ENCODE data around the gene CDC25B.
"Not testable (repeated sequence)": the region's sequence is repeated elsewhere in the genome, so short reads cannot be mapped to it uniquely, and the experiment has no call there.

The CDC25B gene

DNA sequence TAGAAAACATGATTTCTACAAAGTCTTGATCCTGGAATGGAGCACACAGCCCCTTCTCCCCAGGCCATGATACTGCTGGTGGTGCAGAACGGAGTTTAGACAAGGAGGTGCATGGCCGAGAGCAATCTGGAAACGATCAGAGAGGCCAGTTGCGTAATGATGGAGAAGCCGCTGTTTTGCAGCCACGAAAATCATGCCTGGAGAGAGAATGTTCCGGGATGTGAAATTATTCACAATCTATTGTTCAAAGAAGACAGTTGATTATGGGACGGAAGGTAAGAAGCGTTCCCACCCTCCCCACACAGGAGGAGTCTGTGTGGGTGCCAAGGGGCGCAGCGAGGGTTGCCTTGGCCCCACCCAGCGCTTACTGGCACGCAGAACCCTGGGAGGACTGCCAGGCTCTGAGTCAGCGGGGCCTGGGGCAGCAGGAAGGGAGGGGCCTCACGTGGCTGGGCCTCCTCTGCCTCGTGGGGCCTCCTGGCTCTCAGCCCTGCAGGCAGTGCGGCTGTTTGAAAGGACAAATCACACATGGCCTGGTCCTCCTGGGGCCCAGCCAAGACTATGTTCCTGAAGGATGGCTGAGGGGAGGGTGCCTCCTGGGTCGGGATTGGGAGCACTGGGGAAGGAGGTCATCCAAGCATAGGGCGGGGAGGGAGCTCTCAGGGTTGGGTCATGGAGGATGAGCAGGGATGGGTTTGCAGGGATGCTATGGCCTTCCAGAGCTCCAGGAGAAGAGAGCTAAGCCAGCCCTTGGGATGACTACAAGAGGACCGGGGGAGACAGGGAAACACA lies 15.6 kb downstream of the CDC25B start:
- no peak for FAIRE-seq

DNA sequence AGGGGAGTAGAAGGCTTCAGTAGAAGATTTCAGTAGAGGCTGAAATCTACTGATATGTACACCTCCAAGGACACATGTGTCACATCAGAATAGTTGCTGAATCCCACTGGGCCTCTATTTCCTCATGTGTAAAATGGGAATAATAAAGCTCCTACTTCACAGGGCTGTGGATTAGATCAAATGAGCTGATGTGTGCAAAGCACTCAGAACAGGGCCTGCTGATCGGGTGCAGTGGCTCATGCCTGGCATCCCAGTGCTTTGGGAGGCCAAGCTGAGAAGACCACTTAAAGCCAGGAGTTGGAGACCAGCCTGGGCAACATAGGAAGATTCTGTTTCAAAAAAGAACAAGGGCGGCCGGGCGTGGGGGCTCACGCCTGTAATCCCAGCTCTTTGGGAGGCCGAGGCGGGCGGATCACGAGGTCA lies 16.2 kb downstream of the CDC25B start:
- FAIRE-seq, result no peak

DNA sequence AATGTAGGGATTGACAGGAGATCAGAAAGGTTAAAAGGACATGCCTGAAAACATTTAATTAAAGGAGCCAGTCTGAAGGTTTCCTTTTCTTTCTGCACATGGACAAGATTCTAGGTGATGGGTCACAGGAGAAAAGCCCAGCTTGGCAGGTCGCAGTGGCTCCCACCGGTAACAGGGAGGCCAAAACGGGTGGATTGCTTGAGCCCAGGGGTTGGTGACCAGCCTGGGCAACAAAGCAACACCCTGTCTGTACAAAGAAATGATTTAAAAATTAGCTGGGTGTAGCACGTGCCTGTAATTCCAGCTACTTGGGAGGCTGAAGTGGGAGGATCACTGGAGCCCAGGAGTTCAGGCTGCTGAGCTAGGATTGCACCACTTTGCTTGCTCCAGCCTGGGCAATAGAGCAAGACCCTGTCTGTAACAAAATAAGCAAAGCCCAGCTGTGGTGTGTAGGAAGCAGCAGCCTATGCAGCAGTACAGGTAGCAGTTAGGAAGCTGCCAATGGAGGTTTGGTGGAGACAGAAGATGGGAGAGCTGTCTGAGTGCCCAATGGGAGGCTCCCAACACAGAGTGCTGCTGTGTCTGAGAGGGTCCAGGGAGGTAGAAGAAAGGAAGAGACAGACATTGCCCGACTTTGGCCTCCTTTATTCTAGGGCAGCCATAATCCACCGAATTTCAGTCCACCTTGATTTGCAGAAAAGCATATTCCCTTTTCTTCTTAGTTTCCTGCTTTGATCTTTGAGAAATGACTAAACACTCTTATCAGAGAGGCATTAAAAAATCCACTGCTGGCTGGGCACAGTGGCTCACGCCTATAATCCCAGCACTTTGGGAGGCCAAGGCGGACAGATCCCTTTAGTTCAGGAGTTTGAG lies 17.1 kb downstream of the CDC25B start:
- no peak for FAIRE-seq

DNA sequence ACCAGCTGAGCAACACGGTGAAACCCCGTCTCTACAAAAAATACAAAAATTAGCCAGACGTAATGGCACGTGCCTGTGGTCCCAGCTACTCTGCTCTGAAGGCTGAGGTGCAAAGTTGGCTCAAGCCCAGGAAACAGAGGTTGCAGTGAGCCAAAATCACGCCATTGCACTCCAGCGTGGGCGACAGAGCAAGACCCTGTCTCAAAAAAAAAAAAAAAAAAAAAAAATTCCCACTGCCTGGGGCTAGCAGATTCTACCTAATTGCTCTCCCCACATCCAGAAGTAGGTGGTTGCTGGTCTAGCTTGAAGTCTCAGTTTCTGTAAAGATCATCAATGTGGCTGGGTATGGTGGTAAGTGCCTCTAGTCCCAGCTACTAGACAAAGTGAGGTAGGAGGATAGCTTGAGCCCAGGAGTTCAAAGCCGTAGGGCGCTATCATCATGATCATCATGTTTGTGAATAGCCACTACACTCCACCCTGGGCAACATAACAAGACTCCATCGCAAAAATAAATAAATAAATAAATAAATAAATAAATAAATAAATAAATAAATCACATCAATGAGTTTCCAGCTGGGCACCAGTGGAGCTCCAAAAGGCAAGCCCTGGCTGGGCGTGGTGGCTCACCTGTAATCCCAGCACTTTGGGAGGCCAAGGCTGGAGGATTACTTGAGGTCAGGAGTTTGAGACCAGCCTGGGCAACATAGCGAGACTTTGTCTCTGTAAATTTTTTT lies 17.9 kb downstream of the CDC25B start:
- no peak for FAIRE-seq

DNA sequence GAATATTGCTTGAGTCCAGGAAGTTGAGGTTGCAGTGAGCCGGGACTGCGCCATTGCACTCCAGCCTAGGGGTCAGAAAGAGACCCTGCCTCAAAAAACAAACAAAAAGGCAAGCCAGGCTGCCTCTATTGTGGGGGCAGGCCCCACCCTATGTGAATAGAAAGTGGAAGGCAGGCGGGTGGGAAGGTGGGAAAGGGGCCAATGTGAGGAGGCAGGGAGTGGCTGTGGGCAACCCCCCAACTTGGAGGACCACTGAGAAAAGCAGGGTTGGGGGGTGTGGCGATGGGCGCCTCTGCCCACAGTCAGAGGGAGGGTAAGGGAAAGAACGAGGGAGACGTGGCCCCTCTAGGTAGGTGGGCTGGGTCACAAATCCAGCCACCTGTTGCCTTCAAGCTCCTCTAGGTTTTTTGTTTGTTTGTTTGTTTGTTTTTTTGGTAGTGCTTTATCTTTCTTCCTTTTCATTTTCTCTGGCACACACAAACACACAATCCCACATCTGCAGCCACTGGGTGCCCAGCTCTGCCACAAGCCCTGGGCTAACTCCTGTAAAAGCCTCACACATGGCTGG lies 18.9 kb downstream of the CDC25B start:
- FAIRE-seq, result no peak

DNA sequence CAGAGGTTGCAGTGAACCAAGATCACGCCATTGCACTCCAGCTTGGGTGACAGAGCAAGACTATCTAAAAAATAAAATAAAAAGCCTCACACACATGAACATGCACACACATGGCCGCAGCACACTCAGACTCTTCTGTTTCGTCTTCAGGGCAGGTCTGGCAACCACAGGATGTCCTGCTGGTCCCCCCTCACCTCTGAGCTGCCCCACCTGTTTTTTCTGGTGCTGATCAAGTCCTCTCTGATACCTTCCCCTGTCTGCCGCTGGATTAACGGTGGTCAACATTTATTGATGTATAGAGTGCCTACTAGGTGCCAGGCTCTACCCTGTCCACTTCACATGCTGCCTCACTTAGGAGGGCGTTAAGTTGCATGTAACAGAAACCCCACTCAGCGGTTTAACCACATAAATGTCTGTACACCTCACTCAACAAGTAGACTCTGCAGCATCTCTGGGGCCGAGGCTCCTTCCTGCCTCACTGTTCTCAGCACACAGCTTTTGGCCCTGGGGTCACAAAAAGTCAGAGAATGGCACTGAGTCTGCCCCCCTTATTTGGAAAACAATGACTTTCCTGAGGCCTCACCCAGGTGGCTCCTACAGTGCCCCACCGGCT lies 19.7 kb downstream of the CDC25B start:
- FAIRE-seq, result no peak

DNA sequence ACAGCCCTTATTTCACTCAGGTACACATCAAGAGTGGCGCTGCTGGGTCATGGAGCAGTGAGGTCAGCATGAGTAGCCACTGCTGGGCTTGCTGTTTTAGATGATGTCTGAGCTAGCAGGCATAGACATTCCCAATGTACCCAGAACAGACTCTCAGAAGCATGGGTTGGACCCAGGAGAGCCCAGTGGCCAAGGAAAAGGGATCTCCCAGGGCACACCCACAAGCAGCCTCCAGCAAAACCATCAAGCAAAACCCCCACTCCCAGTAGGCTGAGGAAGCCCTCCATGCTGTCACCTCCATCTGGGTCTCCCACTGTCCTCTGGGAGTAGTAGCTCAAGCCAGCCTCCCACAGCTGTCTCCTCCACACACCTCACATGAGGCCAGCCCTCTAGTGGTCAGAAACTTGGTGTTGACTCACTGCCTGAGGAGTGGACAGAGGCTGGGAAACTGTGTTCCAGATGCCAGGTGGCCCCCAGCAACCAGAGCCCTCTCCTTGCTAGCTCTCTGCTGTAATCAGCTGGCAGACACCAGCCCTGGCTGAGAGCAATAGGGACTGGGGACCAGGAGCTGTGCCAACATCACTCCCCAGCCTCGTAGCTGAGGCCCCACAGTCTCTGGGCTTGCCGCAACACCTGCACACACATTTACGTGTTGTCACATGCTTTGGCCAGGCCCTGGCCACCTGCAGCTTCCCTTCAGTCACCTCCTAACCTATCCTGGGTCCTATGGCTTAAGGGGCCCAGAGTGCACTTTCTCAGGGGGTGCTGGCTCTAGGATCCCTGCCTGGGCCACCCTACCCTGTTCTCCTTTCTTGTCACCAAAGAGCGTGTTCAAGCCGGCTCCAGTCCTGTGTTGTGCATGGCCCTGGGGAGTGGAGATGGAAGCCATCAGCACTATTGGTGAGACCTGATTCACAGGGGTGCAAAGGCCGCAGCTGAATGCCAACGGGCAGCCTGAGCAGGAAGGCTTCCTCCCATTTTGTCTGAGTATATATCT lies 22.3 kb downstream of the CDC25B start:
- FAIRE-seq, result no peak

DNA sequence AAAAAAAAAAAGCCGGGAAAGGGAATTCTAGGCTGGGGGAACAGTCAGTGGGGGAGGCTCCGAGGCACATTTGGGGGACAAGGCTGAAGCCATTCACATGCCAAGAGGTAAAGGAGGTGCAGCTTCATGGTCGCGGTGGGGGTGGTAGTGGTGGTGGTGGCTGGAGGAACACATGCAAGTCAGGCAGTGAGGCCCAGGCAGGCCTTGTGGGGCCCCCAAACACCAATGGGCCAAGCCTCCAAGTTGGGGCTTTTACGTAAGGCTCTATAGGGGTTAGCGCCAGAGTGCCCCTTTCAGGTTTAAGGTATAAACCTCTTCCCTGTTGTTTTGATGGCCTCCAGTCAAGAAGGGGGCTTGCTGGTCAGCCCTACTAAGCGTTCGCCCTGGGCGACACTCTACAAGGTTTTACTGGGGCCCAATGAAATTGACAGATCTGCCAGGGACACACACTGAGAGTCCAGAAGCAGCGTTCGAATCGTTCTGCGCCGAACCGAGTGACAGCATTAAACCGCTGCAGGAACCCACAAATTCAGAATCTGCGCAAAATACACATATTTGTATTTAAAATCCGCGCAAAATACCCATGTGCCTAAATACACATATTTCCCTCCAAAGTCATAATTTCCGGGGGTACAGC lies 23.4 kb downstream of the CDC25B start:
- FAIRE-seq, result no peak

DNA sequence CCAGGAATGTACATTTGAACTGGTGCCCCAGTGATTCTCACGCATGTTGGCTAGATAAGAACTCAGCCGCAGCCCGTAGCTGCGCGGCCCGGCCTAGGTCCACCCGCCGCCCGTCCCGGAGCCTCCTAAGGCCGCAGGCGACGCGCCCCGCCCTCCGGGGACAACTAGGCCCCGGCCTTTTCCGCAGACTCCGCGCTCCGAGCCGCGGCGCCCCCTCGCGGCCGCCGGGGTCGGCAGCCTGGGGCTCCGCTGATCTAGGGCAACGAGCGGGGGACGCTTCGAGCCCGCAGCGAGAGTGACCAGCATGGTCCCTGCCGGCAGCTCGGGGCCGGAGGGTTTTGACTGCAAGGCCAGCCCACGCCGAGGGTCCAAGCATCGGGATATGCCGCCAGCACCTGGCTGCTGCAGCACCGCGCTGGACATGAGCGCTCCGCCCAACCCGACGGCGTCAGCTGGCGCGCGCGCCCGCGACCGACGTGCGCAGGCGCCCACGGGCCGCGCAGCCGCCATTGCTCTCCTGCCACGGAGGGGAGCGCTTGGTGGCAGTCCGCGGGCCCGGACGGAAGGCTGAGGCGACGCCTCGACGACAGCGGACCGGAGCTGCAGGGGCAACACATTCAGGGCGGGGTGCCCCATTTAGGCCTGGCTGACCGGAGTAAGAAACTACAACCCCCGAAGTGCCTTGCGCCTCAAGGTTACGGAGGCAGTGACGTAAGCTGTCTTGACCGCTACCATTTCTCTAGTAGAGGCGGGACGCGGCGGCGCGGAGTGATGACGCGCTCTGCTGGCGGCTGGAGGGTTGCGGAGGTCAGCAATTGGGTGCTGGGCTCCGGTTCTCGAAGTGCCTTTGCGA lies 24.2 kb downstream of the CDC25B start, which contains the start of gene AP5S1:
TSS of gene AP5S1 (plus strand) at position 500 of the 853 bp plus-strand sequence. CDS start 1,571 bp downstream, outside the sequence.
- FAIRE-seq, result peak; percentile 88

DNA sequence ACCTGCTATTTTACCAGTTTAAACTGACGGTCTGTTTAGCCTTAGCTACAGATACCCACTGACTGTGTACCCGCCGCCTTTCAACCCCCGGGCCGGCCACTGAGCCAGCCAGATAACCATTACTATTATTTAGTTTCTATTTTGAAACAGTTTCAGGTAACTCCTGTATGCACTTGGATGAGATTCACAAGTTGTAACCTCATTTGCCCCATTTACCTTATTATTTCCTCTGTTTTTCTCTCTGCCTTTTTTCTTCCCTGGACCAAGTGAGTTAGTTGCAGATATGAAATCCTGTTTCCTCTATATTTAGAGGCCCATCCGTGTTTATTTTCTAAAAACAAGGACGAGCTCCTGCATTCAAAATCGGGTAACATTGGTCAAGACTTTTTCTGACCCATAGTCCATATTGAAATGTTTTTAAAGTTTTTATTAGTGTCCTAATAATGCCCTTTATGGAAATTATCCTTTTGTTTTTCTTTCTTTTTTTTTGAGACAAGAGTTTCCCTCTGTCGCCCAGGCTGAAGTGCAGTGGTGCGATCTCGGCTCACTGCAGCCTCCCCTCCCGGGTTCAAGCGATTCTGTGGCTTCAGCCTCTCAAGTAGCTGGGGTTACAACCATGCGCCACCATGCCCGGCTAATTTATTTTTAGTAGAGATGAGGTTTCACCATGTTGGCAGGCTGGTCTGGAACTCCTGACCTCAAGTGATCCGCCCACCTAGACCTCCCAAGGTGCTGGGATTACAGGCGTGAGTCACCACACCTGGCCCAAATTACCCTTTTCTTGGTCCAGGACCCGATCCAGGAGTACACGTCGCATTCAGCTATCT lies 25.0 kb downstream of the CDC25B start:
- FAIRE-seq, result no peak

DNA sequence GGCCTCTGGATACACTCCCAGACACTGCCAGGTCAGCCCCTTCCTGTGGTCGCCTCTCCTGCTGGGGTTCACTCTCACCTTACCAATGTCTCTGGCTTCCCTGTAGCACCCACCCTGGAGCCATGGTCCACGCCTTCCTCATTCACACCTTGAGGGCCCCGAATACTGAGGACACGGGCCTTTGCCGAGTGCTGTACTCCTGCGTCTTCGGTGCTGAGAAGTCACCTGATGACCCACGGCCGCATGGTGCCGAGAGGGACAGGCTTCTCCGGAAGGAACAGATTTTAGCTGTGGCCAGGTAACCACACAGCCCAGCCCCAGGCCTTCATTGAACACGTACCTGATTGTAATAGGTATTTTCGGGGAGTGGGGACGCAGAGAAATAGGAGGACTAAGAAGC lies 25.9 kb downstream of the CDC25B start:
- FAIRE-seq, result no peak

DNA sequence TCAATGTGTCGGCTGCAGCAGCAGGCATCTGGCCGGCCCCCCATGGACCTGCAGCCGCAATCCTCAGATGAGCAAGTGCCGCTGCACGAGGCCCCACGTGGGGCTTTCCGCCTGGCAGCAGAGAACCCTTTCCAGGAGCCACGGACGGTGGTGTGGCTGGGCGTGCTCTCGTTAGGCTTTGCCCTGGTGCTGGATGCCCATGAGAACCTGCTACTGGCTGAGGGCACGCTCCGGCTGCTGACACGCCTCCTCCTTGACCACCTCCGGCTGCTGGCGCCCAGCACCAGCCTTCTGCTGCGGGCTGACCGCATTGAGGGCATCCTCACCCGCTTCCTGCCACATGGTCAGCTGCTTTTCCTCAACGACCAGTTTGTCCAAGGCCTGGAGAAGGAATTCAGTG lies 27.8 kb downstream of the CDC25B start:
- no peak for FAIRE-seq

DNA sequence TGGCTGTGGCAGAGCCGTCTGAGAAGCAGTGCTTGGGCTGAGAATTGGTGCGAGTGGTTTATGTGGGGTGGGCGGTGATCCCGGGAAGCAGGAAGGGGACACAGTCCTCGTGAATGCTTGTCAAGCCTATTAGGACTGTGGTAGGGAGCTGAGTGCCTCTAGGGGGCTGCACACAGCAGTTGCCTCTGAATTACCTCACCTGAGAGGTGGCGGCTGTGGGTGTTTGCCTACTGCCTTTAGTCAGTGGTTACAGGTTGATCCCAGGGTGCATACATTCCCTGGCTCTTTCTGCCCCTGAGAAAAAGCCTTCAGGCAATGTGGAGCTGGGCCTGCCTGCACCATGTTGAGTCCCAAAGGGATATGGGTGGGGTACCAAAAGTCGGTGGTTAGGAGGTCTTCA lies 29.4 kb downstream of the CDC25B start:
- no peak for FAIRE-seq

DNA sequence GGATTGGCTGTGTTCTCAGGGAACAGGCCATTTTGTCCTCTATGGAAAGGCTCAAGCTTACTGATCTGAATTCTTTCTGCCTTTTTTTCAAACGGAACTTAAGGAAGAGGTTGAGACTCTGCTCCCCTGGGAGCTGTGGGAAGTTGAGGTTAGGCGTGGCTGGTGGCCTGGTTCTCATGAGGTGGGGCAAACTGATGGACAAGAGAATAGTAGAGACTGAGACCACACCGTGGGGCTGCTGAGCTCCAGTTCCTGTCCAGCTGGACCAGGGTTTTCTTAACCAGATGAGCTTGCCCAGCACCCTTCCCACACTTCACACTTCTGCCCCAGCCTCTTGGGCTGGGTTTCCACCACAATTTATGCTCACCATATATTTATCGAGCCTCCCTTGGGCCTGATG lies 30.3 kb downstream of the CDC25B start:
- FAIRE-seq, result no peak

DNA sequence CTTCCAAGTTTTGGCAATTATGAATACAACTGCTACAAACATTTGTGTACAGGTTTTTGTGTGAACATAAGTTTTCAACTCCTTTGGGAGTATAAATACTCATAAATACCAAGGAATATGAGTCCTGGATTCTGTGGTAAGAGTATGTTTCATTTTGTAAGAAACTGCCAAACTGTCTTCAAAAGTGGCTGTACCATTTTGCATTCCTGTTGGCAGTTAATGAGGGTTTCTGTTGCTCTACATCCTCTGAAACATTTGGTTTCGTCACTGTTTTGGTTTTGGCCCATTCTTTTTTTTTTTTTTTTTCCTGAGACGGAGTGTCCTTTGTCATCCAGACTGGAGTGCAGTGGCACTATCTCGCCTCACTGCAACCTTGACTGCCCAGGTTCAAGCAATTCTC lies 32.7 kb downstream of the CDC25B start:
- no peak for FAIRE-seq

DNA sequence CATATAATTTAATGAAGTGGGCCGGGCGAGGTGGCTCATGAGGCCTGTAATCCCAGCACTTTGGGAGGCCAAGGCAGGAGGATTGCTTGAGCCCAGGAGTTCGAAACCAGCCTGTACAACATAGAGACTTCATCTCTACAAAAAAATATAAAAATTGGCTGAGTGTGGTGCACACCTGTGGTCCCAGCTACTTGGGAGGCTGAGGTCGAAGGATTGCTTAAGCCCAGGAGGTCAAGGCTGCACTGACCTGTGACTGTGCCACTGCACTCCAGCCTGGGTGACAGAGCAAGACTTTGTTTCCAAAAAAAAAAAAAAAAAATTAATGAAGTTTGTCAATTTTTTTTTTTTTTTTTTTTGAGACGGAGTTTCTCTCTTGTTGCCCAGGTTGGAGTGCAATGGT lies 33.8 kb downstream of the CDC25B start:
- FAIRE-seq, result not testable (repeated sequence)

DNA sequence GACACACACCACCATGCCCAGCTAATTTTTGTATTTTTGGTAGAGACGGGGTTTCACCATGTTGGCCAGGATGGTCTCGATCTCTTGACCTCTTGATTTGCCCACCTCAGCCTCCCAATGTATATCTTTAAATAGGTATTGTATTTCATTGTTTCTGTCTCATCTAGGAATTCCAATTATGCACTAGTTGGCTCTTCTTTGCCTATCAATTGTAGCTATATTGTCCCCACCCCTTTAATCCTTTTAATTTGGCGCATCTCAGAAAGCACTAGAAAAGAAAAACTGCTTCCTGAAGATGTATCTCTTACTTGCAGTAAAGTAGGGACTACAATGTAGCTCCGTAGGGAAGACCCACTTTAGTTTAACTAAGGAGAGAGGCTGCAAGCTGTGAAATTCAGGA lies 40.0 kb downstream of the CDC25B start:
- no peak for FAIRE-seq

DNA sequence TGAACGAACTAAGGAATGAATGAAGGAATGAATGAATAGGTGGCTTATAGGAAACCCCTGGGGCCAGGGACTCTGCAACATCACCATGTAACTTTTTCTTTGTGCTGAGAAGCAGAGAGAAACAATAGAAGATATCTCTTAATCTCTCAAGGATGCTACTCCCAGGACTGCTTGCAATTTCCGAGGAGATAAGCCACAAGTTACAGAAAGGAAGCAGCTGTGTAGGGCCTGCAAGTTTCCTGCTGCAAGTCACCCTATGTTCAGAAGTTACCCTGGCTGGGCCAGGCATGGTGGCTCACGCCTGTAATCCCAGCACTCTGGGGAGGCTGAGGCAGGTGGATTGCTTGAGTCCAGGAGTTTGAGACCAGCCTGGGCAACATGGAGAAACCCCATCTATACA lies 43.2 kb downstream of the CDC25B start:
- FAIRE-seq, result no peak

DNA sequence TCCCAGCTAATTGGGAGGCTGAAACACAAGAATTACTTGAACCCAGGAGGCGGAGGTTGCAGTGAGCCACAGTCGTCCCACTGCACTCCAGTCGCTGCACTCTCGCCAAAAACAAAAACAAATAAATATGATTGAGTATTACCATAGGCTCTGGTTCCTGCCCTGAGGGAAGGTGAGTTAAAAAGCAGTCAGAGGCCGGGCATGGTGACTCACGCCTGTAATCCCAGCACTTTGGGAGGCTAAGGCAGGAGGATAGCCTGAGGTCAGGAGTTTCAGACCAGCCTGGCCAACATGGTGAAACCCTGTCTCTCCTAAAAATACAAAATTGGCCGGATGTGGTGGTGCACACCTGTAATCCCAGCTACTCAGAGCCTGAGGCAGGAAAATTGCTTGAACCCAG lies 44.1 kb downstream of the CDC25B start:
- not testable (repeated sequence) for FAIRE-seq

Measured in G401.6 (cell line).